Measurements from ENCODE around the gene MYO7A.

The MYO7A gene

DNA sequence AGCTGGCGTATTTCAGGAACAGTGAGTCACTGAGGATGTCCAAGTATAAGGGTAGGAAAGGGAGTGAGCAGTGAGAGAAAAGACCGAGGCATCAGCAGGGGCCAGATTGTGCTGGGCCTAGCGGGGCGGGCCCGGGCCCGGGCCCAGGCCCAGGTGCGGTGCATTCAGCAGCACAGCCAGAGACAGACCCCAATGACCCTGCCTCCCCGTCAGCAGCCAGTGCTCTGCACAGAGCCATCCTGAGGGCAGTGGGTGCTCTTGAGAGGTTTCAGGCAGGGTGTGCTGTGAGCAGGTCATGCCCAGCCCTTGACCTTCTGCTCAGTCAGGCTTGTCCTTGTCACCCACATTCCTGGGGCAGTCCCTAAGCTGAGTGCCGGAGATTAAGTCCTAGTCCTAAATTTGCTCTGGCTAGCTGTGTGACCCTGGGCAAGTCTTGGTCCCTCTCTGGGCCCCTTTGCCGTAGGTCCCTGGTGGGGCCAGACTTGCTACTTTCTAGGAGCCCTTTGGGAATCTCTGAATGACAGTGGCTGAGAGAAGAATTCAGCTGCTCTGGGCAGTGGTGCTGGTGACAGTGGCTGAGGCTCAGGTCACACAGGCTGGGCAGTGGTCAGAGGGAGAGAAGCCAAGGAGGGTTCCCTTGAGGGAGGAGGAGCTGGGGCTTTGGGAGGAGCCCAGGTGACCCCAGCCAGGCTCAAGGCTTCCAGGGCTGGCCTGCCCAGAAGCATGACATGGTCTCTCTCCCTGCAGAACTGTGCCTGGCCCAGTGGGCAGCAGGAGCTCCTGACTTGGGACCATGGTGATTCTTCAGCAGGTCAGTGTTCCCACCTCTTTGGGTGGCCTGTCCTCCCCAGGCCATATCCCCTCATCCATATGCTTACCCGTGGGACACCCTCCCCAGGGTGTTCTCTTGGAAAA lies 2.1 kb downstream of the MYO7A start:
- no peak for DNase-seq

DNA sequence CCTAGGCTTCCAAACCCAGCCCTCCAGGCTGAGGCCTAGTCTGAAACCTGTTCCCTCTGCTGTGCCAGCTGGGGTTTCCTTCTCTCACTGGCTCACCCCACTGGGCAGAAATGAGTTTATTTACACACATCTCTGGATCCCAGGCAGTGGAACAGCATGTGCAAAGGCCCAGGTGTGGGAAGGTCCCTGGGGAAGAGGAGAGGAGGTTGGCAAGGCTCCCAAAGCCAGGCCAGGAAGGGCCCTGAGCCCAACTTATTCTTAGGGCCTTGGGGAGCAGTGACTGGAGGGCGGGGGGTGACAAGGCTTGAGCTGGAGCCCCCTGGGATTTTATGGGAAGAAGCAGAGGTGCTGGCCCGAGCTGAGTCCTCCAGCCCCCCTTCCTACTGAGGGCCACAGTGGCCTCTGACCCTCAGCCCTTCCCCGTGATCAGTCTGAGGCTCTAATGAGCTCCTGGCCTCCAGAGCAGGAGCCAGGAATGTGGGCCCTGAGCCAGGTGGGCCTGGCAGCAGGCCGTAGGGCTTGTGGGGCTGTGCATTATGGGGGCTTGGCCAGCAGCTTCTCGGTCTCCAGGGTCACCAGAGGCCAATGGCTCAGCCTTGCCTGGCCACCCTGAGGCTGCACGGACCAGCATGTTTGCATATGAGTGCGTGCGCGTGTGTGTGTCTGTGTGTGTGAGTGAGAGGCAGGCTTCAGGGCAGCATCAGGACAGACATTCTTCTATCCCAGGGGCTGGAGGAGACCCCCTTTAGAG lies 2.9 kb downstream of the MYO7A start:
- no peak for DNase-seq

GRCh38 chr11:77131560-77131959 lies 3.5 kb downstream of the MYO7A start:
- no peak for DNase-seq

- DNase-seq = no peak
Measured at GRCh38 chr11:77135069-77135468, 7.0 kb downstream of the MYO7A start.

- DNase-seq = no peak
Measured at GRCh38 chr11:77136074-77136473, 8.0 kb downstream of the MYO7A start.

DNA sequence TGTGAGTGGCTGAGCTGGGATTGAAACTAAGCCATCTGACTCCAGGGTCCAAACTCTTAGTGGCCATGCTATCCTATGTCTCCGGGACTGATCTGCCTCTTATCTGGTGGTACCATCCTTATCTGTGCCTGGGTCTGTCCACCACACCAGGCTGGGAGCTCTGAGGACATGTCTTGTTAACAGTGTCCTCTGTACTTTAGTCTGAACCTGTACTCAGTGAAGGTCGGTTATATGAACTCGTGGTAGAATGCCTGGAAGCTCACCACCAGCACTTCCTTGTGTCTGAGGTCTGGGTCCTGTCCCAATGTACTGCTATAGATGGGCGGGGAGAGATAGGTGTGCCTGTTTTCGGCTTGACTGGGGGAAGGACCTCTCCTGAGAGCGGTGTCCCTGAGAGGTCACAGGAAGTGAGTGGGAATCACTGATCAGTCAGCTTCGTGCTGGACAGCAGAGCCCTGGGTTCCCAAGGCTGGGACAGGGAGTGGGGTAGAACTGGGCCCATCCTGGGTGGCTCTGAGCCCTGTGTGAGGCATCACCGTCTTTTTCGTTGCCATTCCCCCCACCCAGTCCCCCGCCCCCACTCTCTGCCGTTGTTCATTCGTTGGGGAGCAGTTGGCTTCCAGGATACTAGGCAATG lies 8.9 kb downstream of the MYO7A start:
- no peak for DNase-seq

- no peak for DNase-seq
Measured at GRCh38 chr11:77137421-77137820, 9.4 kb downstream of the MYO7A start.

DNA sequence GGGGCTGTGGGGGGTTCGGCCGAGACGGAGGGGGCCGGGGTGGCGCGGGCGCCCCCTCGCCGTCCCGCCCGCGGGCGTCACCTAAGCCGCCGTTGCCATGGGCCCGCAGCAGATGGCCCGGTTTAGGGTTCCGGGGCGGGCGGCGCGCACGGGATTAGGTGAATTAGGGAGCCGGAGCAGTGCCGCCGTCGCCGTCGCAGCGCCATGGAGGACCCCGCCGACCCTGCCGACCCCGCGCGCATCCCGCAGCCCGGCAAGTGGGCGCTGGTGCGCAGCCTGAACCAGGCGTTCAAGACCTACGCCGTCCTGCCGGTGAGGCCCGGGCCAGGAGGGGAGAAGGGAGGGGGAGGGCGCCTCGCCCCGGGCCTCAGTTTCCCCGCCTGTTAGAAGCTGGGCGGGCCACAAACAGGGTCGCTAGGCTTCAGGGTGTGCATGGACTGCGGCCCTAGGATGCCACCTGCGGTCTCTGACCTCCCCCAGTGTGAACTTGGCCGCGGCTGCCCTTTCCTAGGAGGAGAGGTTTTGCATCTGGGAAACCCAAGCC lies 10.1 kb downstream of the MYO7A start:
- DNase-seq = no peak

DNA sequence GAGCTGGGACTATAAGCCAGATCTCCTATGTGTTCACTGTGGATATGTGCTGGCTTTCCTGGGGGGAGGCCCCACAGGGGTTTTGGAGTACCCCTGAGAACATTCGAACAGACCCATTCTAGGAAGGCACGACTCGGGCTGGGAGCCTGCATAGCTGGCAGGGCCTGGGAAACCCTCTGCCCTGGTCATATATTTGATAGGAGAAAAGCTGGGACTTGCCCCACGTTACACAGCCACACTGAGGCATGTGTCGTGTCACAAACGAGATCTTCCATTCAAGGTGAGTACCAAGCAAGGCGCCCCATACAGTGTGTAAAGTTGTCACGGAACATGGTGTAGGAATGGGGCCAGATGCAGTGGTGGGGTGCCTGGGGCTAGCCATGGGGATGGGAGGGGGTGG lies 11.2 kb downstream of the MYO7A start:
- DNase-seq = no peak

DNA sequence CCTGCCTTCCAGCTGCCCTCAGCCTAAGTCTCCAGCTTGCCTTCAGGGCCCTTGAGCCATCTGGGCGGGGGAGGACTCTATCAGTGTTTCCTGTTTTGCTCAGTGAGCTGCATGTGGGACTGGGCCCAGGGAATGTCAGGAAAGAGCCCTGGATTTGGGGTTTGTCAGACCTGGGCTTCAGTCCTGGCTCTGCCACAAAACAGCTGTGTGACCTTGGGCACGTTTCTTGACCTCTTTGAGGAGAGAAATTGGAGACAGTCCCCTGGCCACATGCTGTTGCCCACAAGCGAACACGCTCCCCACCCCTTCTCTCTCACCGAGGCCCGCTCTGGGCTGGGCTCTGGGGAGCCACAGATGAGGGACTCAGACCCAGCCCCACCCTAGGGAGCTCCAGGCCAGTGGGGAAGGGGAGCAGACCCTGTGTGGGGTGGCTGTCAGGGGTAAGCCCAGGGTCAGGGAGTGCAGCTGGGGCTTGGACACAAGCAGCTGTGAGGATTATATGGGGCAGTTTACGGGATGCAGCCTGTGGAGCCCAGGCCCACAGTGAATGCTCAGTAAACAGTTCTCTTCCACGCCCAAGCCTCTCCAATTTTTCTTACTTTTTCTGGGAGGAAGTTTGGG lies 12.3 kb downstream of the MYO7A start:
- DNase-seq = no peak

DNA sequence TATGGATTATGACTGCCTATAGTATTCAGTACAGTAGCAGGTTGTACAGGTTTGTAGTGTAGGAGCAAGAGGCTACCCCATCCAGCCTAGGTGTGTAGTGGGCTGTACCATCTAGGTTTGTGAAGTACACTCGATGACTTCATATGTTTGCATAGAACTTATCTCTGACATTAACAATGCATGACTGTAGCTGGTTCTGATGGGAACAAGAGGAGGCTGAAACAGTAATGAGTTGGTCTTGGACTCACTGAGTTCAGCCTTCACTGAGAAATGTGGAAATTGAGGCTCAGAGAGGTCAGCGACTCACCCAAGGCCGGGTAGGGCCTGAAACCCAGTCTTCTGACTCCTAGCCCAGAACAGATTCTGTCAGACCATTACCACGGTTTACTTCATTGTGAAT lies 13.0 kb downstream of the MYO7A start:
- DNase-seq = no peak

- no peak for DNase-seq
Measured at GRCh38 chr11:77141475-77141874, 13.4 kb downstream of the MYO7A start.

DNA sequence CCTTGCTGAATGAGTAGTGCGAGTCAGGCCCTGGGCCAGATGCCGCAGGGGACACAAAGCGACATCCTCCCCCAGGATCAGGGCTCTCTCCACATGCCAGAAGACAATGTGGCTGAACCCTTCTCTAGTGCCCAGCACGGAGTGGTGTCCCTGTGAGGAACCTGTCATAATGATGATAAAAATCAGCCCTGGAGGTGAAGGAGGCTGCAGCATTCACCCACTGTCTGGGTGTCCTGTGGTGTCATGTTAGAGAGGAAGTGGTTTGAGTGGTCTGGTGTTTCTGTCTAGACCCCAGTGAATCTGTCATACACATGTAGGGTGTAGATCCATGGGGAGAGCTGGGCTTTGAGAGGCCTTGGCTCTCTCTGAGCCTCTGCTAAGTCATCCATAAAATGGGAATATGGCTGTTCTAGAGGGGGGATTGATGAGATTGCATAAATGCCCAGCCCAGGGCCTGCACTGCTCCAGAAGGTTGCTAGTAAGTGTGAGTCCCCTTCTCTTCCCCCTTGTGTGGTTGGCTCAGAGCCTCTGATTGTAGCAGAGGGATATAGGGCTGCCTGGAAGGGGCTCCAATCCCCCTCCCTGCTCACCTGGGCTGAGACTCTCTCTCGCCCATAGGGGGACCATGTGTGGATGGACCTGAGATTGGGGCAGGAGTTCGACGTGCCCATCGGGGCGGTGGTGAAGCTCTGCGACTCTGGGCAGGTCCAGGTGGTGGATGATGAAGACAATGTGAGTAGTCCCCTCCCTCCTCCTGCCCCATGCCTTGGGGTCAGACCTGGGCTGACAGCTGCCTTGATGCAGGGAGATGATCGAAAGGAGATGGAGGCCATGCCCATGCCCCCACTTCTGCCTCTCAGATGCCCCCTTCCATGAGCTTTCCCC lies 14.3 kb downstream of the MYO7A start:
- no peak for DNase-seq

DNA sequence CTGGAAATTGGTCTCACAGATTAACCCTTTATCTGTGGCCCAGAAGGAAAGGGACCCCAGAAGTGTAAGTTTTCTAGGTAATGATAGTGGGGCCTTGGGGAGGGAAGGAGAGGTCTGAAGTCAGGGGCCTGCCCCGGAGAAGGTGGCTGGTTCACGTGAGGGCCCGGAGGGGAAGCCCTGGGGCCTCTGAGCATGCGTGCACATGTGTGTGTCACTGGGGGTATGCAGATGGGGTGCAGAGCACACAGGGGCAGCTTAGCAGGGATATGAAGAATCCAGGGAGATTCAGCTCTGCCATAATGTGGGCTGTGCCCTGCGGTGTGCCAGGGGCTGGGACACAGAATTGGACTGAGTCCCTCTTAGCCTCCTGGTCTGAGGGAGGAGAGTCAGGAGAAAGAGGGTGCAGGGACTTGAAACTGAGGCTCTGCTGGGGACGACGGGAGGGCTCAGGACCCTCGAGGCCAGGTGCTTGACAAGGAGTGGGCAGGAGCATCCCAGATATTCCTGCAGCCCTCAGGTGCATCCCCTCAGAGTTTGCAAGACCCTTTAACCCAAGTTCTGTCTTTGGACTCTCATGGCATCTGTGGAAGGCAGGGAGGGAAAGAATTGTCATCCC lies 15.5 kb downstream of the MYO7A start:
- no peak for DNase-seq

- DNase-seq = peak; percentile 65
Measured at GRCh38 chr11:77144196-77144856, 16.3 kb downstream of the MYO7A start.

- DNase-seq = no peak
Measured at GRCh38 chr11:77144857-77145428, 16.9 kb downstream of the MYO7A start.

DNA sequence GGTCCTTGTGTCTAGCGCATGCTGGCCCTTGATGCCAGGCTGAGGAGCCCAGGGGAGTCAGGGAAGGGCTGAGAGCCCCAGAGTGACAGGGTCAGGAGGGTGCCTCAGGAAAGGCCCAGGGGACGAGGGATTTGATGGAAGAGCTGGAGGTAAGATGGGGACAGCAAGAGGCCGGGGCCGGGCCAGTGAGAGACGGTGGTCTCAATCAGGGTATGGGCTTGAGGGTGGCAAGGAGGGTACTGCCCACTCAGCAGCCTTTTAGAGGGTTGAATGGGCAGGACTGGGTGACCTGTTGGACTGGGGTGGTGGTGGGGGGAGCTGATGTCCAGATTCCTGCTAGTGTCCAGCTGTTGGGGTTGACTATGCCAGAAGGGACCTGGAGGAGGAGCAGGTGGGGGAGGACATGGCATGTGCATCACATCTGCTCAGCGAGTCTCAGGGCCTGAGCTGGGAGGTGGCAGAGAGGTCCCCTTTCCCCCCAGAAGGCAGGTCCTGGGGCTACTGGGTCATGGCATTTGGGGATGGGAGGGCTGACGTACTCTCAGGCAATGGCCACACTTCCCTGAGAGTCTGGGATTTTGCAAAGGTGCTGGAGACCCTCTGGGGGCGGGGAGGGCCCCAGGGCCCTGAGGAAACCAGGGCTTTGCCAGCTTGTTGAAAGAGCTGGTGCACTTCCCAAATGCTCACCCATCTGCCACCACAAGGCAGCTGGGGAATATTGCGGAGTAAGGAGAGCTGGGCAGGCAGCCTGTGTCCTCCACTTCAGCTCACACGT lies 18.4 kb downstream of the MYO7A start:
- peak; percentile 56 for DNase-seq

DNA sequence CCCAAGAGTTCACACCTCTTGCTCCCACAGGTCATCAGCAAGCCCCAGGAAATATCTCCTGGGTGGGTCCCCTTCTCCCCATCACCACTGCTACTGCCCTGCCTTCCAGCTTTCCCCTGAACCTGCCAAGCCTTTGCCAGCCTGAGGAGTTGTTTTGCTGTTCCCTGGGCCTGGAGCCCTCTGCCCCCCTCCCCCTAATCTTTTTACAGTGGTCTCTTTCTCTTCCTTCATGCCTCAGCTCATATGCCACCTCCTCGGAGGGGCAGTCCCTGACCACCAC lies 18.9 kb downstream of the MYO7A start:
- no peak for DNase-seq

DNA sequence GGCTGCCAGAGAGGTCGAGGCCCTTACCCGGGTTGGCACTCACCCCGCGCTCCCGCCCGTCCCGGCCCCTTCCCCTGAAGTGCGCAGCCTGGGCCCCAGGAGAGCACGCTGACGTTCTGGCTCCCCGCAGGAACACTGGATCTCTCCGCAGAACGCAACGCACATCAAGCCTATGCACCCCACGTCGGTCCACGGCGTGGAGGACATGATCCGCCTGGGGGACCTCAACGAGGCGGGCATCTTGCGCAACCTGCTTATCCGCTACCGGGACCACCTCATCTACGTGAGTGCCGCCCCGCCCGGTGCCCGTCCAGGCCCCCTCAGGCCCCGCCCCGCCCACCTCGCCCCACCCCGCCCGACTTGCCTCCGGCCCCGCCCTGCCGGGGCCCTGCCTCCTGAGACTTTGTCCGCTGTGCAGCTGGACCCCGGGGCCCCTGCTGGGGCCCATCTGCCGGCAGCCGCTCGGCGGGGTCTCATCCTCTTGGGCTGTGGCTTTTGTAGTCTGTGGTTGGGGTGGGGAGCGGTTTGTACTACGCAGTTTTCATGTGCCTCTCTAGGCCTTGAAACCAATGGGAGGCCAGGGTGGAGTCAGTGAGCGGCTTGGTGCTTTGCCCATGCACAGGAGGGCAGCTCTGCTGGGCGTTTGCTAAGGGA lies 19.7 kb downstream of the MYO7A start:
- peak; percentile 86 for DNase-seq

Measured in NCI-H524 treated with DMSO at 0.1 percent for 48 hours (cell line).